NCI-H2196 treated with DMSO at 0.1 percent for 48 hours (cell line): ENCODE results near the gene ACVR2A.

Experiments used
- DNase-seq: peaks from one replicate; lab custom pipeline; 2025; ENCODE audit not compliant: unreplicated experiment; lab: John Stamatoyannopoulos, UW

ACVR2A gene

GRCh38 chr2:147844697-147845410 lies at the start of gene ACVR2A:
ACVR2A (plus strand) TSS chr2:147845029; CDS start chr2:147845153, 124 bp downstream.
- peak; percentile 58 for DNase-seq

GRCh38 chr2:147800316-147800715 lies 44.5 kb upstream of the ACVR2A start:
- no peak for DNase-seq

- DNase-seq = no peak
Observed at GRCh38 chr2:147806846-147807245, 38.0 kb upstream of the ACVR2A start.

- no peak for DNase-seq
Observed at GRCh38 chr2:147808520-147808919, 36.3 kb upstream of the ACVR2A start.

- no peak for DNase-seq
Observed at GRCh38 chr2:147810883-147811765, 33.7 kb upstream of the ACVR2A start.

GRCh38 chr2:147818741-147819140 lies 26.1 kb upstream of the ACVR2A start:
- DNase-seq = no peak

GRCh38 chr2:147824620-147825019 lies 20.2 kb upstream of the ACVR2A start:
- no peak for DNase-seq

GRCh38 chr2:147826278-147827087 lies 18.3 kb upstream of the ACVR2A start:
- DNase-seq = no peak

- no peak for DNase-seq
Observed at GRCh38 chr2:147827088-147827375, 17.8 kb upstream of the ACVR2A start.

- DNase-seq = no peak
Observed at GRCh38 chr2:147829106-147829505, 15.7 kb upstream of the ACVR2A start.

- DNase-seq = no peak
Observed at GRCh38 chr2:147836099-147836498, 8.7 kb upstream of the ACVR2A start.

GRCh38 chr2:147843391-147843863 lies 1.4 kb upstream of the ACVR2A start:
- no peak for DNase-seq

- peak; percentile 84 for DNase-seq
Observed at GRCh38 chr2:147843864-147844696, 749 bp upstream of the ACVR2A start.

- DNase-seq = no peak
Observed at GRCh38 chr2:147845411-147845971, 662 bp downstream of the ACVR2A start.

- no peak for DNase-seq
Observed at GRCh38 chr2:147846412-147847081, 1.7 kb downstream of the ACVR2A start.

- no peak for DNase-seq
Observed at GRCh38 chr2:147847746-147848391, 3.0 kb downstream of the ACVR2A start.

GRCh38 chr2:147850838-147851237 lies 6.0 kb downstream of the ACVR2A start:
- no peak for DNase-seq

- DNase-seq = no peak
Observed at GRCh38 chr2:147851244-147851930, 6.6 kb downstream of the ACVR2A start.
